Effector memory CD4-positive, alpha-beta T cell (primary cell): ENCODE results near the gene SPAG16.

ENCODE experiments used
- DNase-seq, 3 donors: peaks; one replicate each; pipeline ENCODE4 v3.0.0-alpha.2; 2020
- H3K27ac ChIP-seq: 2 replicates; pipeline ENCODE4 v1.7.0; 2013; ENCODE audit warnings: mild to moderate bottlenecking, low read length, moderate library complexity; ENCODE audit not compliant: insufficient read depth, poor library complexity, severe bottlenecking
- H3K27me3 ChIP-seq: replicated peaks from 2 replicates; pipeline ENCODE4 v1.7.0; 2013; ENCODE audit warnings: mild to moderate bottlenecking, low read length; ENCODE audit not compliant: insufficient read depth, control insufficient read depth, poor library complexity, severe bottlenecking
- H3K36me3 ChIP-seq: 2 replicates; pipeline ENCODE4 v1.7.0; 2013; ENCODE audit warnings: mild to moderate bottlenecking, low read length, moderate library complexity; ENCODE audit not compliant: control insufficient read depth, insufficient read depth
- H3K4me1 ChIP-seq: 2 replicates; pipeline ENCODE4 v1.7.0; 2013; ENCODE audit warnings: low read length, mild to moderate bottlenecking; ENCODE audit not compliant: control insufficient read depth, insufficient read depth, poor library complexity, severe bottlenecking
- H3K4me3 ChIP-seq: 2 replicates; pipeline ENCODE4 v1.7.0; 2013; ENCODE audit warnings: low read length, low read depth, mild to moderate bottlenecking; ENCODE audit not compliant: insufficient read depth, poor library complexity, severe bottlenecking
- H3K9me3 ChIP-seq: 2 replicates; pipeline ENCODE4 v1.7.0; 2013; ENCODE audit warnings: mild to moderate bottlenecking, low read length, moderate library complexity; ENCODE audit not compliant: control insufficient read depth

The SPAG16 gene

GRCh38 chr2:213763354-213763753, 479.1 kb downstream of the SPAG16 start:
- H3K4me1 ChIP-seq: no peaks in the 10 kb centered on the region
- no peaks in the 10 kb centered on the region for H3K9me3 ChIP-seq
- no peaks in the 10 kb centered on the region for H3K27me3 ChIP-seq

GRCh38 chr2:213763963-213764362, 479.7 kb downstream of the SPAG16 start:
- no peak overlapping the region for H3K27ac ChIP-seq
- H3K9me3 ChIP-seq: no peaks in the 10 kb centered on the region
- H3K27me3 ChIP-seq: no peaks in the 10 kb centered on the region
- DNase-seq: no peak
- H3K4me3 ChIP-seq: no peak overlapping the region
- H3K4me1 ChIP-seq: no peaks in the 10 kb centered on the region
- H3K36me3 ChIP-seq: no peaks in the 10 kb centered on the region

More at GRCh38 chr2:213763354-213763753, 479.1 kb downstream of the SPAG16 start:
- Histone ChIP-seq H3K4me3 (no peak overlapping the region), H3K27ac (no peak overlapping the region), H3K36me3 (no peaks in the 10 kb centered on the region)
- no peak for DNase-seq

GRCh38 chr2:213764849-213765248, 480.6 kb downstream of the SPAG16 start:
- Histone ChIP-seq H3K9me3 (no peaks in the 10 kb centered on the region), H3K4me3 (no peak overlapping the region), H3K27me3 (no peaks in the 10 kb centered on the region), H3K36me3 (no peaks in the 10 kb centered on the region), H3K4me1 (no peaks in the 10 kb centered on the region), H3K27ac (no peak overlapping the region)
- DNase-seq: no peak

- no peaks in the 10 kb centered on the region for H3K27me3 ChIP-seq
- no peak overlapping the region for H3K4me3 ChIP-seq
- H3K4me1 ChIP-seq: no peaks in the 10 kb centered on the region
- no peak for DNase-seq
- H3K9me3 ChIP-seq: no peaks in the 10 kb centered on the region
- H3K36me3 ChIP-seq: no peaks in the 10 kb centered on the region
- no peak overlapping the region for H3K27ac ChIP-seq
Measured at GRCh38 chr2:213766062-213766461, 481.8 kb downstream of the SPAG16 start.

- Histone ChIP-seq H3K36me3 (no peaks in the 10 kb centered on the region), H3K27ac (no peak overlapping the region), H3K9me3 (no peaks in the 10 kb centered on the region), H3K4me3 (no peak overlapping the region), H3K4me1 (no peaks in the 10 kb centered on the region), H3K27me3 (no peaks in the 10 kb centered on the region)
- DNase-seq: no peak
Measured at GRCh38 chr2:213766465-213766901, 482.2 kb downstream of the SPAG16 start.

- no peaks in the 10 kb centered on the region for H3K9me3 ChIP-seq
- no peak for DNase-seq
- no peaks in the 10 kb centered on the region for H3K36me3 ChIP-seq
Measured at GRCh38 chr2:213787869-213788268, 503.6 kb downstream of the SPAG16 start.

GRCh38 chr2:213789940-213790339, 505.7 kb downstream of the SPAG16 start:
- Histone ChIP-seq H3K4me3 (no peak overlapping the region), H3K27me3 (no peaks in the 10 kb centered on the region), H3K9me3 (no peaks in the 10 kb centered on the region), H3K27ac (no peak overlapping the region), H3K36me3 (no peaks in the 10 kb centered on the region), H3K4me1 (no peaks in the 10 kb centered on the region)
- DNase-seq: no peak

More at GRCh38 chr2:213787869-213788268, 503.6 kb downstream of the SPAG16 start:
- H3K27ac ChIP-seq: no peak overlapping the region
- H3K27me3 ChIP-seq: no peaks in the 10 kb centered on the region
- no peak overlapping the region for H3K4me3 ChIP-seq
- no peaks in the 10 kb centered on the region for H3K4me1 ChIP-seq

GRCh38 chr2:213792045-213792444, 507.8 kb downstream of the SPAG16 start:
- no peak overlapping the region for H3K4me3 ChIP-seq
- no peaks in the 10 kb centered on the region for H3K4me1 ChIP-seq
- no peaks in the 10 kb centered on the region for H3K36me3 ChIP-seq
- H3K9me3 ChIP-seq: no peaks in the 10 kb centered on the region
- no peaks in the 10 kb centered on the region for H3K27me3 ChIP-seq
- H3K27ac ChIP-seq: no peak overlapping the region
- DNase-seq: no peak

- DNase-seq: no peak
- H3K27ac ChIP-seq: no peak overlapping the region
- no peaks in the 10 kb centered on the region for H3K9me3 ChIP-seq
- no peaks in the 10 kb centered on the region for H3K27me3 ChIP-seq
- H3K36me3 ChIP-seq: no peaks in the 10 kb centered on the region
- no peak overlapping the region for H3K4me3 ChIP-seq
- no peaks in the 10 kb centered on the region for H3K4me1 ChIP-seq
Measured at GRCh38 chr2:213806125-213806726, 522.0 kb downstream of the SPAG16 start.

- no peaks in the 10 kb centered on the region for H3K9me3 ChIP-seq
- H3K36me3 ChIP-seq: no peaks in the 10 kb centered on the region
- no peak overlapping the region for H3K27ac ChIP-seq
- no peak for DNase-seq
- no peak overlapping the region for H3K4me3 ChIP-seq
- H3K4me1 ChIP-seq: no peaks in the 10 kb centered on the region
- no peaks in the 10 kb centered on the region for H3K27me3 ChIP-seq
Measured at GRCh38 chr2:213816583-213816982, 532.3 kb downstream of the SPAG16 start.
